ENCODE data around the gene CASKIN2. TPM values are rescaled to one million over a fixed set of nuclear protein-coding genes. Genes with fewer than 3 reads are reported as not detected.
A peak's percentile ranks its signal among the peaks of the same experiment; 100 is the strongest.

The CASKIN2 gene
- total and polyA plus RNA-seq, 10 of the 15 experiments (the other 5 are each of a cell fraction or from before 2014, with no cell fraction given) = 0.02 to 2.7 (median 0.44) TPM; not detected in 1

DNA sequence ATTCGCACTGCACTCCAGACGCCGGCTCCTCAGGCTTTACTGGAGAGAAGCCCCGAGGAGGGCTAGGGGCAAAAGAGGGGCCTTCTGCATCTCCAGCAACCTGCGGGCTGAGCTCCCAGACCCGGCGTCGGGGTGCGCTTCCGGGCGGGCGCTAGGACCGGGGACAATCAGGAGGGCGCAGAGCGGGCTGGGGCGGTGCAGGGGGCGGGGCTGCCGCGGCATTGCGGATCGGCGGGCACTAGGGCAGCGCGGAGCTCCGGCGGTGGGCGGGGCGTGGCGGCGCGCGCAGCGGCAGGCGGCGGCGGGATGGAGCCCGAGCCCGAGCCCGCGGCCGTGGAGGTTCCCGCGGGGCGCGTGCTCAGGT lies 900 bp upstream of the CASKIN2 start, which contains the start of gene TSEN54 (continued):
- TF ChIP-seq IKZF1 (conservative IDR thresholded peaks at IDR 0.05) (peak; percentile 88), RUNX3 (IDR thresholded peaks at IDR 0.05; ENCODE audit: low read length) (peak; percentile 64), RFX5 (IDR thresholded peaks at IDR 0.05; ENCODE audit: low read depth, low read length) (no peak), CREM (IDR thresholded peaks at IDR 0.05; ENCODE audit: low read depth) (peak; percentile 47; the same call in 1 of the 2 replicates), CHD2 (IDR thresholded peaks at IDR 0.05; ENCODE audit: borderline replicate concordance, low read depth, low read length) (peak; percentile 12; the same call in 1 of the 2 replicates), POLR2A (IDR thresholded peaks at IDR 0.05; ENCODE audit: low read depth, low read length) (0 out of 2 replicates have a peak, but pooled peaks have one; percentile 51), TBL1XR1 (IDR thresholded peaks at IDR 0.05; ENCODE audit: low read depth, low read length) (no peak), BACH1 (IDR thresholded peaks at IDR 0.05; ENCODE audit: borderline replicate concordance) (peak; percentile 79), NRF1 (conservative IDR thresholded peaks at IDR 0.05; ENCODE audit: low read depth, low read length) (peak; percentile 13; the same call in 1 of the 2 replicates), SP1 (IDR thresholded peaks at IDR 0.05; ENCODE audit: low read depth, low read length) (peak; percentile 93), DPF2 (IDR thresholded peaks at IDR 0.05) (0 out of 2 replicates have a peak, but pooled peaks have one; percentile 24)
- TF ChIP-seq, protein P1, sequence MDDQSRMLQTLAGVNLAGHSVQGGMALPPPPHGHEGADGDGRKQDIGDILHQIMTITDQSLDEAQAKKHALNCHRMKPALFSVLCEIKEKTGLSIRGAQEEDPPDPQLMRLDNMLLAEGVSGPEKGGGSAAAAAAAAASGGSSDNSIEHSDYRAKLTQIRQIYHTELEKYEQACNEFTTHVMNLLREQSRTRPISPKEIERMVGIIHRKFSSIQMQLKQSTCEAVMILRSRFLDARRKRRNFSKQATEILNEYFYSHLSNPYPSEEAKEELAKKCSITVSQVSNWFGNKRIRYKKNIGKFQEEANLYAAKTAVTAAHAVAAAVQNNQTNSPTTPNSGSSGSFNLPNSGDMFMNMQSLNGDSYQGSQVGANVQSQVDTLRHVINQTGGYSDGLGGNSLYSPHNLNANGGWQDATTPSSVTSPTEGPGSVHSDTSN (IDR thresholded peaks at IDR 0.05; ENCODE audit: insufficient replicate concordance, low read depth, low read length) = peak; percentile 50
- TF ChIP-seq, protein P2, sequence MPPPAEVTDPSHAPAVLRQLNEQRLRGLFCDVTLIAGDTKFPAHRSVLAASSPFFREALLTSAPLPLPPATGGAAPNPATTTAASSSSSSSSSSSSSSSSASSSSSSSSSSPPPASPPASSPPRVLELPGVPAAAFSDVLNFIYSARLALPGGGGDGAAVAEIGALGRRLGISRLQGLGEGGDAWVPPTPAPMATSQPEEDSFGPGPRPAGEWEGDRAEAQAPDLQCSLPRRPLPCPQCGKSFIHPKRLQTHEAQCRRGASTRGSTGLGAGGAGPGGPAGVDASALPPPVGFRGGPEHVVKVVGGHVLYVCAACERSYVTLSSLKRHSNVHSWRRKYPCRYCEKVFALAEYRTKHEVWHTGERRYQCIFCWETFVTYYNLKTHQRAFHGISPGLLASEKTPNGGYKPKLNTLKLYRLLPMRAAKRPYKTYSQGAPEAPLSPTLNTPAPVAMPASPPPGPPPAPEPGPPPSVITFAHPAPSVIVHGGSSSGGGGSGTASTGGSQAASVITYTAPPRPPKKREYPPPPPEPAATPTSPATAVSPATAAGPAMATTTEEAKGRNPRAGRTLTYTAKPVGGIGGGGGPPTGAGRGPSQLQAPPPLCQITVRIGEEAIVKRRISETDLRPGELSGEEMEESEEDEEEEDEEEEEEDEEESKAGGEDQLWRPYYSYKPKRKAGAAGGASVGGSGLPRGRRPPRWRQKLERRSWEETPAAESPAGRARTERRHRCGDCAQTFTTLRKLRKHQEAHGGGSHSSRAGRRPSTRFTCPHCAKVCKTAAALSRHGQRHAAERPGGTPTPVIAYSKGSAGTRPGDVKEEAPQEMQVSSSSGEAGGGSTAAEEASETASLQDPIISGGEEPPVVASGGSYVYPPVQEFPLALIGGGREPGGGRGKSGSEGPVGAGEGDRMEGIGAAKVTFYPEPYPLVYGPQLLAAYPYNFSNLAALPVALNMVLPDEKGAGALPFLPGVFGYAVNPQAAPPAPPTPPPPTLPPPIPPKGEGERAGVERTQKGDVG (CRISPR knock-in tag; IDR thresholded peaks at IDR 0.05) = no peak
- TF ChIP-seq, protein P3, sequence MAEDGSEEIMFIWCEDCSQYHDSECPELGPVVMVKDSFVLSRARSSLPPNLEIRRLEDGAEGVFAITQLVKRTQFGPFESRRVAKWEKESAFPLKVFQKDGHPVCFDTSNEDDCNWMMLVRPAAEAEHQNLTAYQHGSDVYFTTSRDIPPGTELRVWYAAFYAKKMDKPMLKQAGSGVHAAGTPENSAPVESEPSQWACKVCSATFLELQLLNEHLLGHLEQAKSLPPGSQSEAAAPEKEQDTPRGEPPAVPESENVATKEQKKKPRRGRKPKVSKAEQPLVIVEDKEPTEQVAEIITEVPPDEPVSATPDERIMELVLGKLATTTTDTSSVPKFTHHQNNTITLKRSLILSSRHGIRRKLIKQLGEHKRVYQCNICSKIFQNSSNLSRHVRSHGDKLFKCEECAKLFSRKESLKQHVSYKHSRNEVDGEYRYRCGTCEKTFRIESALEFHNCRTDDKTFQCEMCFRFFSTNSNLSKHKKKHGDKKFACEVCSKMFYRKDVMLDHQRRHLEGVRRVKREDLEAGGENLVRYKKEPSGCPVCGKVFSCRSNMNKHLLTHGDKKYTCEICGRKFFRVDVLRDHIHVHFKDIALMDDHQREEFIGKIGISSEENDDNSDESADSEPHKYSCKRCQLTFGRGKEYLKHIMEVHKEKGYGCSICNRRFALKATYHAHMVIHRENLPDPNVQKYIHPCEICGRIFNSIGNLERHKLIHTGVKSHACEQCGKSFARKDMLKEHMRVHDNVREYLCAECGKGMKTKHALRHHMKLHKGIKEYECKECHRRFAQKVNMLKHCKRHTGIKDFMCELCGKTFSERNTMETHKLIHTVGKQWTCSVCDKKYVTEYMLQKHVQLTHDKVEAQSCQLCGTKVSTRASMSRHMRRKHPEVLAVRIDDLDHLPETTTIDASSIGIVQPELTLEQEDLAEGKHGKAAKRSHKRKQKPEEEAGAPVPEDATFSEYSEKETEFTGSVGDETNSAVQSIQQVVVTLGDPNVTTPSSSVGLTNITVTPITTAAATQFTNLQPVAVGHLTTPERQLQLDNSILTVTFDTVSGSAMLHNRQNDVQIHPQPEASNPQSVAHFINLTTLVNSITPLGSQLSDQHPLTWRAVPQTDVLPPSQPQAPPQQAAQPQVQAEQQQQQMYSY (CRISPR knock-in tag; IDR thresholded peaks at IDR 0.05) = no peak
- TF ChIP-seq, protein P4, sequence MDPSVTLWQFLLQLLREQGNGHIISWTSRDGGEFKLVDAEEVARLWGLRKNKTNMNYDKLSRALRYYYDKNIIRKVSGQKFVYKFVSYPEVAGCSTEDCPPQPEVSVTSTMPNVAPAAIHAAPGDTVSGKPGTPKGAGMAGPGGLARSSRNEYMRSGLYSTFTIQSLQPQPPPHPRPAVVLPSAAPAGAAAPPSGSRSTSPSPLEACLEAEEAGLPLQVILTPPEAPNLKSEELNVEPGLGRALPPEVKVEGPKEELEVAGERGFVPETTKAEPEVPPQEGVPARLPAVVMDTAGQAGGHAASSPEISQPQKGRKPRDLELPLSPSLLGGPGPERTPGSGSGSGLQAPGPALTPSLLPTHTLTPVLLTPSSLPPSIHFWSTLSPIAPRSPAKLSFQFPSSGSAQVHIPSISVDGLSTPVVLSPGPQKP (IDR thresholded peaks at IDR 0.05; ENCODE audit: low read depth, low read length) = peak; percentile 68; the same call in 1 of the 2 replicates
- TF ChIP-seq, protein P5, sequence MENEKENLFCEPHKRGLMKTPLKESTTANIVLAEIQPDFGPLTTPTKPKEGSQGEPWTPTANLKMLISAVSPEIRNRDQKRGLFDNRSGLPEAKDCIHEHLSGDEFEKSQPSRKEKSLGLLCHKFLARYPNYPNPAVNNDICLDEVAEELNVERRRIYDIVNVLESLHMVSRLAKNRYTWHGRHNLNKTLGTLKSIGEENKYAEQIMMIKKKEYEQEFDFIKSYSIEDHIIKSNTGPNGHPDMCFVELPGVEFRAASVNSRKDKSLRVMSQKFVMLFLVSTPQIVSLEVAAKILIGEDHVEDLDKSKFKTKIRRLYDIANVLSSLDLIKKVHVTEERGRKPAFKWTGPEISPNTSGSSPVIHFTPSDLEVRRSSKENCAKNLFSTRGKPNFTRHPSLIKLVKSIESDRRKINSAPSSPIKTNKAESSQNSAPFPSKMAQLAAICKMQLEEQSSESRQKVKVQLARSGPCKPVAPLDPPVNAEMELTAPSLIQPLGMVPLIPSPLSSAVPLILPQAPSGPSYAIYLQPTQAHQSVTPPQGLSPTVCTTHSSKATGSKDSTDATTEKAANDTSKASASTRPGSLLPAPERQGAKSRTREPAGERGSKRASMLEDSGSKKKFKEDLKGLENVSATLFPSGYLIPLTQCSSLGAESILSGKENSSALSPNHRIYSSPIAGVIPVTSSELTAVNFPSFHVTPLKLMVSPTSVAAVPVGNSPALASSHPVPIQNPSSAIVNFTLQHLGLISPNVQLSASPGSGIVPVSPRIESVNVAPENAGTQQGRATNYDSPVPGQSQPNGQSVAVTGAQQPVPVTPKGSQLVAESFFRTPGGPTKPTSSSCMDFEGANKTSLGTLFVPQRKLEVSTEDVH (IDR thresholded peaks at IDR 0.05; ENCODE audit: low read depth, partially characterized antibody) = peak; percentile 36
- TF ChIP-seq, protein P6, sequence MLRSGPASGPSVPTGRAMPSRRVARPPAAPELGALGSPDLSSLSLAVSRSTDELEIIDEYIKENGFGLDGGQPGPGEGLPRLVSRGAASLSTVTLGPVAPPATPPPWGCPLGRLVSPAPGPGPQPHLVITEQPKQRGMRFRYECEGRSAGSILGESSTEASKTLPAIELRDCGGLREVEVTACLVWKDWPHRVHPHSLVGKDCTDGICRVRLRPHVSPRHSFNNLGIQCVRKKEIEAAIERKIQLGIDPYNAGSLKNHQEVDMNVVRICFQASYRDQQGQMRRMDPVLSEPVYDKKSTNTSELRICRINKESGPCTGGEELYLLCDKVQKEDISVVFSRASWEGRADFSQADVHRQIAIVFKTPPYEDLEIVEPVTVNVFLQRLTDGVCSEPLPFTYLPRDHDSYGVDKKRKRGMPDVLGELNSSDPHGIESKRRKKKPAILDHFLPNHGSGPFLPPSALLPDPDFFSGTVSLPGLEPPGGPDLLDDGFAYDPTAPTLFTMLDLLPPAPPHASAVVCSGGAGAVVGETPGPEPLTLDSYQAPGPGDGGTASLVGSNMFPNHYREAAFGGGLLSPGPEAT (IDR thresholded peaks at IDR 0.05; ENCODE audit: low read depth) = peak; percentile 96

All from GM12878 (cell line).